A549 treated with AZD2906 at 1 μM for 4 hours (cell line): Measurements from ENCODE around the gene EPSTI1. TPM values are rescaled to one million over a fixed set of nuclear protein-coding genes. Genes with fewer than 3 reads are reported as not detected.

Experiments used
- total RNA-seq: library from RNA; stranded (reverse); fragments of 200-300 nt; extraction: Qiagen RNA extraction; gene quantifications from 5 replicates; pipeline ENCODE4 v1.2.3, GENCODE V29; 2022

EPSTI1 gene
- 0.28 to 0.57 TPM (median 0.41 TPM) in 5 replicates for total RNA-seq

GRCh38 chr13:42991898-42992763 is at the start of gene EPSTI1:
EPSTI1 (minus strand) TSS chr13:42992241; CDS start chr13:42992165, 76 bp downstream.

GRCh38 chr13:43023289-43023963 is 31.4 kb upstream of the EPSTI1 start, which contains the start of gene DNAJC15:
DNAJC15 (plus strand) TSS chr13:43023586; CDS start chr13:43023627, 41 bp downstream.

Other genes with a start within 250 kb of the EPSTI1 start
- not detected in 5 replicates for gene FAM216B, start 210.7 kb downstream of the EPSTI1 start, total RNA-seq
- 0.14 to 0.32 TPM (median 0.26 TPM) in 5 replicates for gene DNAJC15, start 31.3 kb upstream of the EPSTI1 start, total RNA-seq